ENCODE measurements around the gene FUBP3. TPM values are rescaled to one million over a fixed set of nuclear protein-coding genes. Genes with fewer than 3 reads are reported as not detected.

The FUBP3 gene
- total RNA-seq, 1 donor from 2014 or later: 39.6 TPM

DNA sequence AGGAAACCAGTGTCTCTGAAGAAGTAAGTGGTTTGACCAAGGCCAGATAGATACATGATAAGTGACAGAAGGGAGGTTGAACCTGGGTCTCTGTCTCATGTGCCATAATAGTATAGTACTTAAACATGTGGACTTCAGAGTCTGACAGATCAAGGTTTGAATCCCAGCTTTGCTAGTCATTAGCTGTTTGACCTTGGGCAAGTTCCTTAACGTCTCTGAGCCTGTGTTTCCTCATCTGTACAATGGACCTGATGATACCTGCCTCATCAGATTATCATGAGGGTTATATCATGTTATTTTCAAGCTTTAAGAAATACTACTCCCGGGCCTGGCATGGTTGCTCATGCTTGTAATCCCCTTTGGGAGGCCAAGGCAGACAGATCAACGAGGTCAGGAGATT lies 24.9 kb downstream of the FUBP3 start:
- no peak for DNase-seq (ENCODE audit: extremely low read depth, low read depth, low spot score)

DNA sequence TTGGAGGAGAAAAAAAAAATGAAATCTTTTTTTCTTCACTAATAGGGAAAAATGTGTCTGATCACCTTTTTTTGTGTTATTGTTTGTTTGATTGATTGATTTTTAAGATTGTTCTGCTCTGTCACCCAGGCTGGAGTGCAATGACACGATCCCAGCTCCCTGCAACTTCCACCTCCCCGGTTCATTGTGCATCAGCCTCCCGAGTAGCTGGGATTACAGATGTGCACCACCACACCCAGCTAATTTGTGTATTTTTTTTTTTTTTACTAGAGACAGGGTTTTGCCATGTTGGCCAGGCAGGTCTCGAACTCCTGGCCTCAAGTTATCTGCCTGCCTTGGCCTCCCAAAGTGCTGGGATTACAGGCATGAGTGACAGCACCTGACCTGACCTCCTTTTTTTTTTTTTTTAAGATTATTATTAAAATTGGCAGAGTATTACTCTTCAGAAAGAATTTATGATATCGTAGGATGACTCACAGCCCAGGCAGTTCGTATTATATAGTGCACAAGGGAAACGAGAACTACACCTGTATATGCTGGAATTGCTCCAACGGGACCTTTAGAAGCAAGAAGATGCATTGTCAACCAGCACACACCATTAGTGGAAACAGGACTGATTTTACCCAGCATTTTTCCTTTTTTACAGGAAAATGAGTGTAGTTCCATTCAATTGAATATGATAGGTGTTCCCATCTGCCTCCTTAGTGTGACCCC lies 27.7 kb downstream of the FUBP3 start:
- DNase-seq (ENCODE audit: extremely low read depth, low read depth, low spot score): no peak

DNA sequence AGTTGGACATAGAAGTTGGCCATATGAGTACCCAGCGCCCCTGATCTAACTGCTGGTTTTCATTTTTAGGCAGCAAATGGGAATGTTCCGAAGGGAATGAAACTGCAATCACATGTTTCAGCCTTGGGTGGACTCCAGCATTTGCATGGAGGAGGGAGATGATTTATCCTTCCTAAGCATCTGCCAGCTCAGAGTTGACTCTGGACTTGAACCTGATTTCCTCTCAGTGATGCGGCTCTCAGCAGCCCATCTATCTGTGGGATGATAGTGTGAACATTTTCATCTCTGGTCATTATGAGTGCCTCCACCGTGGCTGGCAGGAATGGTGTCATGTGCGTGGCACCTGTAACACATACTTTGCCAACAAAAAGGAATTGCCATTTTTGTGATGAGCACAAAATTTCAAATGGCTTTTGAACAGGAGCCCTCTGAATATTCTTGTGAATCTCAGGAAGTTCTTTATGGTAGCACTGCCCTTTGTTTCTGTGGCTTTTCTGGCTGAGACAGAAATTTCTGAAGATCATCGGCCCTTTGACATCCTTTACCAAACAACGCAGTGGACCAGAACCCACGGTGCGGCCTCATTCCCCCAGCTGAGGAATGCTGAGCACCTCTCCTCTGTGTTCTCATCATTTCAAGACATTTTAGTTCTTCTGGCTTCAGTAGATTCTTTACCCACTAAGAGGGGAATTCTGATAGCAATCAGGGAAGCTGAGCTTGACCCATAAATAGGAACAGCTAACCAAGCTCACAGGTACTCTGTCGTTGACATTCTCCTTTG lies 28.5 kb downstream of the FUBP3 start:
- DNase-seq (ENCODE audit: extremely low read depth, low read depth, low spot score): no peak

DNA sequence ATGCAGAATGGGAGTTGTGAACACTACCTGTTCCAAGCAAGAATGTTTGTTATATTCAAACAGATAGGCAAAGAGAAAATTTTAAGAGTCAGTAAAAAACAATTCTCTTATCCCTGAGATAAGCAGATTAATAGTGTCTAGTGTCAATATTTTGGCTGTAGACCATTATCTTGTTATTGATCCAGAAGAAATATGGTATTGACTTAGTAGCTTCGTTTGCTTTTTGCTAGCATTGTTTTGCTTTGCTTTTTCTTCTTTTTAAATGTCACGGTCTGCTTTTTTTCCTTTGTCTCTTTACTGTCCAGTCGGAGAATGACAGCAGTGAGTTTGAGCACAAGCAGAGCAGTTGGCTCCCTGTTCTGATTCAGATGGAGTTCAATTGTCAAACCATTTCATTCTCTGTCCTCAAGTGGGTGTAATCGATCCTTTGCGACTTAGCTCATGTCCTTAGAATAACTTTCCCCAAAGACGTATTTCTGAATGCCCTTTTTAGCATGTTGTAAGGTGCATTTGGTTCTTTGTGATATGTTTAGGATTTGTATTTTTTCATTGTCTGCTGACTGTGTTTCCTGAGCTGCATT lies 29.3 kb downstream of the FUBP3 start:
- DNase-seq (ENCODE audit: extremely low read depth, low read depth, low spot score): no peak

DNA sequence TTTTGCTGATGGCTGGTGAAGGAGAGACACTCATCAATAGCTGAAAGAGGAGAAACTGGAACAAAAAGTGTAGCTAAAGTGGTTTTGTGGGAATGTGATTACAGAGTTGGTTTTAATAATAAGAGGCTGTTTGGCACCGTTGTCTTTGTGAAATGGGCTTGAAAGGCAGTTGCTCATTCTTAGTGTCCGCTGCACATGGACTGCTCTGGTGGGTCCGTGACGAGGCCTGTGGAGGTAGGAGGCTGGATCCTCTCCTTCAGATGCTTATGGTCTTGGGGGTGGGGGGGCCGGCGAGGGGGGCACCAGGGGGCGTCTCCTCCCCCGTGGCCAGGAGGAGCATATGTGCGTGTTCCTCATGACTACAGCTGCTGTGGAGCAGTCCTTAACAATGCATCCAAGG lies 29.8 kb downstream of the FUBP3 start:
- DNase-seq (ENCODE audit: extremely low read depth, low read depth, low spot score): no peak

DNA sequence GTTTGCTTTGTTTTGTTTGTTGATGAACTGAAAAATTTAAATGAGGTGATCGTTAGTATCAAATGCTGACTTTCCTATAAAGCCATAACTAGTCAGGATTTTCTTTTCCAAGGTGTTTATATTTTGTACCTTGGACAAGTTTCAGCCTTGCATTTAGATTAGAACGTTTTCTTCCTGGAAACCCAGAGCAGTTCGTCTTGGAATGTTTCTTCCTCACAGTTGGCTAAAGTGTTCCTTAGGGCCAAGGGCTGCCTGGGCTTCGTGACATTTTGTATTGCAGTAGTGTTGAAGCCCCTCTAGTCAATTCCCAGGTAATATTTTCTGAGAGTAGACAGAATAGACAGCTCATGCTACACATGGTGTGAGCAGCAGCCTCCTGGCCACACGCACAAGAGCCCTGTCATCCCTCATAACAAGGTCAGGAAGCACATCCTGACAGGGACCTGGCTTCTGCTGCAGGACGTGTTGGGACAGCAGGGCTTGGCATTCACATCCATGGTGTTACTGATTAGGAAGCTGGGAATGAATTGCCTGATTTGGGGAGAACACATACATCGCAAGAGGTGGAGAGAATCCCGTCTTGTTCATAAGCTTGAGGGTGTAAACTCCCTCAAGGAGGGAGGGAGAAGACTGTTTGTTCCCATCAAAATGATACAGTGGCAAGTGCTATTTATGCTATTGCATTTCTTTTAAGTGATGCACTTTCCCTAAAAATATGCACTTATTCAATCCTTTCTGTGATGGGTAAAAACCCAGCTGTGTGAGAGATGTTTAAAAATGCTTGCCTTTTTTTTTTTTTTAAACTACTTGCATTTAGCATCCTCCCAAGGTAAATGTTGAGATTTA lies 31.7 kb downstream of the FUBP3 start:
- DNase-seq (ENCODE audit: extremely low read depth, low read depth, low spot score): no peak

DNA sequence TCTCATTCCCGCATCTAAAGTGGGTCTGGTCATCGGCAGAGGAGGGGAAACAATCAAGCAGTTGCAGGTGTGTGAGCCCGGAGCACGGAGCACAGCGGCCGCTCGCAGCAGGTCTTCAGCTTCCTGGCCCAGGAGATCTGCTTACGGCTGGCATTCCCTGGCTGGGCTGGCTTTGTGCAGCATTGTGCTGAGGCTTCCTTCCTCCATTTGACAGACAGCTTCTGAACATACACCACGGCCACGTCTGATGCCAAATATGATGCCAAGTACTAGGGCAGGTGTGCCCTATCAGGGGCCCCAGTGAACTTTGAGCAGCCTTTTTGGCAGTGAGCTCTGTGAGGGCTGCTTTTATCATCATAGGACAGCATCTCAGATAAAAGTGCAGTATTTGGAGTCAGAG lies 37.1 kb downstream of the FUBP3 start:
- DNase-seq (ENCODE audit: extremely low read depth, low read depth, low spot score): no peak

DNA sequence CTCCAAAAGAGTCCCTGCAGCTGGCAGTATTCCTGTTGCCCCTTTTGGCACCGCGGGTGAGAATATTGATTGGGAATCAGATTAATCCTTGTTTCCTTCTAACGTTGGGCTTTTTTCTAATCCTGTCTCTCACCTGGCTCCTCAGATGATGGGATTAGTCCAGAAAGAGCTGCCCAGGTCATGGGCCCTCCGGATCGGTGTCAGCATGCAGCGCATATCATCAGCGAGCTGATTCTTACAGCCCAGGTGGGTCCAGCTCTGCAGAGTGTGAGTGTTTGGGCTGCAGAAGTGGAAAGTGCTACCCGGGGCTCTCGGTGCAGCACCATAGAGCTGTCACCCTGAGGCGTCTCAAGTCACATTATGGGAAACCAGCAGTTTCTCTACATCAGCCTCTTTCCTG lies 44.1 kb downstream of the FUBP3 start:
- no peak for DNase-seq (ENCODE audit: extremely low read depth, low read depth, low spot score)

DNA sequence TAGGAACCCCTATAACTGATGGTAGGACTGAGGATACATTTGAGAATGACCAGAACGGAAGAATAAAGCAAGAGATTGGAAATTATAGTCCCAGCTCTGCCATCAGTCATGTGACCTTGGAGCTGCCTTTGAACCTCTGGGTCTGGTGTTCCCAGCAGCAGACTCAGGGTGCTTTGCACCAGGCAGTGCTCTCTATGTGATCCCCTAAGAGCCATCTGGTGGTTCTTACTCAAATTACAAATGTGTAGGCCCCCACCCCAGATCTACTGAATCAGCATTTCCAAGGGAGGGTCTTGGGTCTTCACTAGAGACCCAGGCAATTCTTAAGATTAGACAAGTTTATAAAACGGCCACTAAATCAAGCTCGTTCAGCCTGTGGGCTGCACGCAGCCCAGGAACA lies 44.8 kb downstream of the FUBP3 start:
- no peak for DNase-seq (ENCODE audit: extremely low read depth, low read depth, low spot score)

DNA sequence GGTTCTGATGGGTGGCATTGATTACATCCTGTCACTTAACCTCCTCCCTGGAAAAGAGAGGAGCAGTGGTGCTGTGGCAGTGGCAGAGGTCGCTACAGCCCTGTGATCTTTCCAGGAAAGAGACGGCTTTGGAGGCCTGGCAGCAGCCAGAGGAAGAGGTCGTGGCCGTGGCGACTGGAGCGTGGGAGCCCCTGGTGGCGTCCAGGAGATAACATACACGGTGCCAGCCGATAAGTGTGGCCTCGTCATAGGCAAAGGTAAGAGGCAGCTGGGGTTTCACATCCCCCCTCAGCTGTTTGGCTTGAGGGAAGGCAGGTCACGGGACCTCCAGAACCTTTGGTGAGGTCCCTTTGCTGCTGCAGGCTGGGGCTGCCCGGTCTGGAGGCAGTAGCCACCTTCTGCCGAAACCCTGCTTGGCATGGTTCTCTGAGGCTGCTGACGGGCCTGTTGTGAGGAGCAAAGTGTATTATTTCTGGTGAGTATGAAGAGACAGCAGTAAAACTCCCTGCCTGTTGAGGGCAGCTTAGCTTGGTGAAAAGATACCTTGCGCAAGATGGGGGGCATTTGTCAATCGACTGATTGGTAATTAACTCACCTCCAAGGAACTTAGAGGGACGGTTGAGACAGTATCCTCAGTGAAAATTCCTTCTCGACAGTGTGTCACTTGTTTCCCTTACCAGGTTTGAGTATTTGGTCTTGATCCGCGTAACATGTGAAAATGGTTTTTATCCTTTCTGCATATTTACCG lies 47.0 kb downstream of the FUBP3 start:
- DNase-seq (ENCODE audit: extremely low read depth, low read depth, low spot score): no peak

DNA sequence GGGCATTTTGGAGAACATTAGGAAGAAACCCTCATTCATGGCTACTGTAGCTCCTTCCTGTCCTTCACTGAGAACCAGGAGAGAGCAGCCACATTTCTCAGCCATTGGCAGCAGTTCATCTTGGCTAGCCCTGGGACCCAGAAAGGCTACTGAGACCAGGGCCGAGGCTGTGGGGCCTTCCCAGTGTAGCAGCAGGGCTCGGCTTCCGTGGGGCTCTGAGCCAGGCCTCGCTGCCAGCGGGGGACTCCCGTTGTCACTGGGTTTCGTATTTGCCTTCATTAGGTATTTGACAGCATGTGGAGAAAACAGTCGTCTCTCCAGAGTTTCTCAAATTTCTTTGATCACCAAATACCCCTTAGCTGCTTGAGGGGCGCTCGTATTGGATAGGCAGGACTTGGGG lies 47.7 kb downstream of the FUBP3 start:
- DNase-seq (ENCODE audit: extremely low read depth, low read depth, low spot score): no peak

DNA sequence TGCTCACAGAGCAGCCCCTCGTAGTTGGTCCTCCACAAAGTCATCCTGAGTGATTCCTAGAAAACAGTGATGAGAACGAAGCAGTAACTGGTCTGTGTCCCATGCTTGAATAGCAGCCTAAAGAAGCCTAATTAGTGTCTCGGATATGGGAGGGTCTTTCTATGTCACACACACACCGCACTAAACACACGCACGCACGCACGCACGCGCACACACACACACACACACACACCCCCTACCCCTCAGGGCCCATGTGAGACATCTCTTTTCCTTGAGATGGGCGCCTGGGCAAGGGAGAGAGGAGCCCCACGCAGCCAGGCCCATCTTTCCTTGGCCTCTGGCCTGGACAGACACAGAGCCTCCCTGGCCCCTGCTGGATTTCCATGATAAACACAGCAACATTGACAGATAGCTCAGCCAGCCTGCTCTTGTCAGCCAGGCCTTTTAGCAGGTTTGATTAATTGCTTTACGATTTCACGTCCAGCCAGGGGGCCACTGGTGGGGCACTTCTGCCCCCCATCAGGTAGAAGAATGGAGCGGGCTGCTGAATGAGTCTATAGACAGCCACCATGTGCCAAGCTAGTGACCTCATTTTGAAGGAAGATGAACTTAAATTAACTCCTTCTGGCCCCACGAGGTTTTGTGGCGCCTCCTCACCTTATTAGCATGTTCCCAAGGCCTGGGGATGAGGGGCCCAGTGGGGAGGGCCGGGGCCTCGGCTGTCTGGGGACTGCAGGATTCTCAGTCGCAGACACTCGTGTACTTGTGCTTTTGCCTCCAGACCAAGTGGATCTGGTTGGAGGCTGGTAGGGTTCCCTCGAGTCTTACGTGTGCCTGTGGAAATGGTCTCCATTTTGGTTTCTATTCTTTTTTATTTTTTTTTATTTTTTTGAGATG lies 48.8 kb downstream of the FUBP3 start:
- no peak for DNase-seq (ENCODE audit: extremely low read depth, low read depth, low spot score)

DNA sequence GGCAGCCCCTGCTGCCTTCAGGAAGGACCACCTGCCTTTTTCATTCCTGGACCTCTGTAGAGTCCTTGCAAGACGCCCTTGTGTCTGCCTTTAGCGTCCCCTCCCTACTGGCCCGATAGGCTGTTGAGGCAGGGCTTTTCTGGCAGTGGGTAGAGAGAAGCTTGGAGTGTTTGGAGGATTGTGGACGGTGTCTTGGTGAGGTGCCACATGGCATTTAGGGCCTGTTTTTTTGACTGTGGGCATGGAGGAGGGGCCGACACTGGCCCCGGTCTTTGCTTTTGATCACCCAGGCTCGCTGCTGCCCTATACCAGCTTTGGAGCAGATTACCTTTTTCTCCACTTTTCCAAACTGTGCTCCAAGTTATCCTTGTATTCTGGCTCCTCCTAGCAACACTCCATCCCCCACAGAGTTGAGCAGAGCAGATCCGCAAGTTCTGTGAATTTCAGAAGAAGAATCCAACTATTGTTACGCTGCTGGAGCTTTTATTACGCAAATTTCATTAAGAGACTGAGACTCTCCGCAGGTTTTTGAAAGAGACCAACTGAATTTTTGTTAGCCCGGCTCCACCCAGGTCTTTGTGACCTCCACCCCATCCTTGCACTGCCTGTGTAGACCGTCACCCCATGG lies 50.2 kb downstream of the FUBP3 start:
- no peak for DNase-seq (ENCODE audit: extremely low read depth, low read depth, low spot score)

DNA sequence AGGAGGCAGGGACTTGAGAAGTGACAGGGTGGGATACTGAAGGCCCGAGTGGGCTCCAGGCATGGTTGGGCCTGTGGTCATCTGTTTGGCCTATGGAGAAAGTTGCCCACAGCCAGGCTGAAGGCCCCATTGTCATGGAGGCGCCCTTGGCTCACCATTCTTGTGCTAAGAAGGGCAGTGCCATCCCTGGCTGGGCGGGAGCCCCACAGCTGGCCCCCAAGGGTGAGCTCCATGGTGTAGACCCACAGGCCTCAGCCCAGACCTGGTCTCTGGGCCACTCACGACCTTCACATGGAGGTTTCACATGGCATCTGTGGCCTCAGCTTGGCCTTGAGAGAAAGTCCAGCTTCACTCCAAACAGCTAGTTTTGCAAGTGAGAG lies 50.7 kb downstream of the FUBP3 start:
- no peak for DNase-seq (ENCODE audit: extremely low read depth, low read depth, low spot score)

DNA sequence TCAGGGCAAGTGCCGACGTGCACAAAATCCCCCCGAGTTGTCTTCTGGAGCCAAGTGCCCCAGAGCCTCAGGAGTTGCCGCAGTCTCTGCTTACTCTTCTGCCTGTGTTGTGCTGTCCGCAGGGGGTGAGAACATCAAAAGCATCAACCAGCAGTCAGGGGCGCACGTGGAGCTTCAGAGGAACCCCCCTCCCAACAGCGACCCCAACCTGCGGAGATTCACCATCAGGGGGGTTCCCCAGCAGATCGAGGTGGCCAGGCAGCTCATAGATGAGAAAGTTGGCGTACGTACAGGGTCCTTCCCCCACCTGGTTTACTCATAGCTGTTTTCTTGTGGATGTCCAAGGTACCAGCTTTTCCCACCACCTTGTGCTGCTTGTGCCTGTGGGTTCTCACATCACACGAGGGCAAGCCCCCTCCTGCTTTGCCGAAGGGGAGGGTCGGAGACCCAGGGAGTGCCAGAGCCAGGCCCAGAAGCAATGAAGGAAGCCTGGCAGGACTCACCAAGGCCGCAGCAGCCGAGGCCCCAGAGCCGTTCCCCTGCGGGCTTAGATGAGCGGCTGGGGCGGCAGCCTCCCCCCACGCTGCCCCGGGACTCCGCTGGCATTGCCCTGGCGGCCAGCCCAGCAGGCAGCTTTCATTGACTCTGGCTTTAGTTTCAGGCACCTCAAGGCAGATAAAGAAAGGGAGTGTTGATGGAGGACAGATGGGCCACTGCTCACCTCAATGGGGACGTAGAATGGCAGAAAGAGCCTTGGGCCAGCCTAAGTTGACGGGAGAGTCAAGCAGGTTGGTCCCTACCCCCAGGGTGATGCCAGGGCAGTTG lies 51.3 kb downstream of the FUBP3 start:
- no peak for DNase-seq (ENCODE audit: extremely low read depth, low read depth, low spot score)

DNA sequence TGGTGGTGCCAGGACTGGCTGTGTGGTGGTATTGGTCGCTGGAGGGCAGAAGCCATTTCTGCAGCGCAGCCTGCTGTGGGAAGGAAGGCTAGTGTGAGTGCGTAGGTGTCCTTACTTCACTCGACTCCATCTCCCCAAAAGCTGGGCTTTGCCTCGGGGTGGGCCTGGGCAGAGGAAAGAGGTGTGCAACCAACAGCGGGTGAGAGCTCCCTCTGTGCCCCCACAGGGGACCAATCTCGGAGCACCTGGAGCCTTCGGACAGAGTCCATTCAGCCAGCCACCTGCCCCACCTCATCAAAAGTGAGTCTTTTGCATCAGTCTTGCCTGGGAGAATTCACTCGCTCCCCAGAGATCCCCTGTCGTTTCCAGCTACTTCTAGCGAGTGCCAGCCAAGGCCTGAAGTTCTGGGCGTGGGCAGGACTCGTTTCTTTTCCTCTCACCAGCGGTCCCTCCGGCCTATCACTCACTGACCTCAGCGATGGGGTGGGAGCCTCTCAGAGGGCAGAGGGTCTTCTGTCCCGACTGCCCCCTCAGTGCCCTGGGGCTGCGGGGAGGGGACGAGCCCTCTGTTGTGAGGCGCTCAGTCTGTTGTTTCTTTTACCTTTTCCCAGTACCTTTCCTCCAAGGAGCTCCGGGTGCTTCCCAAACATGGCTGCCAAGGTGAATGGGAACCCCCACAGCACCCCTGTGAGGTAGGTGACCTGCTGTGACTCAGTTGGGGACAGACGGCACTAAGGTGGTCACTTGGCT lies 52.1 kb downstream of the FUBP3 start:
- no peak for DNase-seq (ENCODE audit: extremely low read depth, low read depth, low spot score)

DNA sequence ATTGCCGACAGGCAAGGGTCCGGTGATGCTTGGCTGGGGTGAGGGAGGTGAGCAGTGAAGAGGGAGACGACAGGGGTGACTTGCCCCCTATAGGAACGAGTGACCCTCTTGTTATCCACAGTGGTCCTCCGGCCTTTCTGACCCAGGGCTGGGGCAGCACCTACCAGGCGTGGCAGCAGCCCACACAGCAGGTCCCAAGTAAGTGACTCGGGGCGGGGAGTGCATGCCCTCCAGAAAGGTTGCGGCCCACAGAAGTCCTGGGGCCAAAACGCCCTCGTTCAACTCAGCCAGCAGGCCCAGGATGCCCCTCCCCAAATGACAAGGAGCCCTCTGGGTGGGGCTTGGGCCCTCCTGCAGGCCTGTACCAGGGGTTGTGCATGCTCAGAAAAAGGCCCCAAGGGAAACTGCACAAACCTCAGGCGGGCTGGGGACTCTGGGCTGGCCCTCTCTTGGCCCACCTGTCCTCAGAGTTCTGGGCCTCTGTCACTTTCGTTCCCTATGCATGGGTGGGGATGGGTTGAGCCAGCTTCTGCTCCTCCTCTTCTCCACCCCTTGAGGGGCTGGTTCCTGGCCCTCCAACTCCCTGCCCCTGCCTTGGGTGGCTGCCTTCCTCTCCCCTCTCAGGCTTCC lies 52.8 kb downstream of the FUBP3 start:
- no peak for DNase-seq (ENCODE audit: extremely low read depth, low read depth, low spot score)
